Liver (tissue), 9 donors: Measurements from ENCODE around the gene DTNA. TPM values are rescaled to one million over a fixed set of nuclear protein-coding genes. Genes with fewer than 3 reads are reported as not detected.

ENCODE experiments used
- DNase-seq: peaks from one replicate; pipeline ENCODE4 v3.0.0-alpha.2; 2017; ENCODE audit warnings: low spot score
- H3K27ac ChIP-seq, 2 donors: one replicate each; pipeline ENCODE4 v1.7.0; 2013; ENCODE audit warnings: inconsistent platforms in 2 of 2, low read length in 2 of 2, control low read depth in 1 of 2, low read depth in 1 of 2, mild to moderate bottlenecking in 1 of 2
- H3K27me3 ChIP-seq, 4 donors: one replicate each; pipeline versions ENCODE4 v1.6.1 to v1.7.0; 2013; ENCODE audit warnings: low read length in 3 of 4, inconsistent platforms in 1 of 4, mild to moderate bottlenecking in 1 of 4, moderate library complexity in 1 of 4; ENCODE audit not compliant: control insufficient read depth in 4 of 4, insufficient read depth in 4 of 4
- H3K36me3 ChIP-seq, 4 donors: one replicate each; pipeline versions ENCODE4 v1.6.1 to v1.7.0; 2013; ENCODE audit warnings: low read length in 3 of 4, mild to moderate bottlenecking in 3 of 4, low read depth in 1 of 4, moderate library complexity in 1 of 4; ENCODE audit not compliant: control insufficient read depth in 4 of 4, insufficient read depth in 3 of 4
- H3K4me1 ChIP-seq, 4 donors: one replicate each; pipeline versions ENCODE4 v1.6.1 to v1.7.0; 2013; ENCODE audit warnings: low read length in 3 of 4, mild to moderate bottlenecking in 3 of 4, moderate library complexity in 1 of 4; ENCODE audit not compliant: control insufficient read depth in 4 of 4, insufficient read depth in 4 of 4
- H3K4me3 ChIP-seq, 3 donors: one replicate each; pipeline versions ENCODE4 v1.6.1 to v1.7.0; 2013; ENCODE audit warnings: low read length in 3 of 3, control low read depth in 1 of 3, low read depth in 1 of 3, mild to moderate bottlenecking in 1 of 3
- H3K9ac ChIP-seq, 2 donors: one replicate each; pipeline ENCODE4 v1.7.0; 2013; ENCODE audit warnings: low read length in 2 of 2, mild to moderate bottlenecking in 2 of 2, moderate library complexity in 2 of 2, control low read depth in 1 of 2, low read depth in 1 of 2
- H3K9me3 ChIP-seq, 4 donors: one replicate each; pipeline versions ENCODE4 v1.6.1 to v1.7.0; 2013; ENCODE audit warnings: low read length in 3 of 4; ENCODE audit not compliant: control insufficient read depth in 4 of 4
- EGR1 ChIP-seq, 2 donors: IDR thresholded peaks; 2 replicates each; pipeline ENCODE4 v1.6.1; 2016 to 2018; ENCODE audit warnings: antibody characterized with exemption in 2 of 2, low read depth in 2 of 2
- FOXA1 ChIP-seq: IDR thresholded peaks from 2 replicates; pipeline ENCODE4 v1.6.1; 2016; ENCODE audit warnings: antibody characterized with exemption
- FOXA2 ChIP-seq: IDR thresholded peaks from 2 replicates; pipeline ENCODE4 v1.6.1; 2016; ENCODE audit warnings: antibody characterized with exemption
- GABPA ChIP-seq, 2 donors: IDR thresholded peaks in 1 of 2; conservative IDR thresholded peaks in 1 of 2; 2 replicates each; pipeline ENCODE4 v1.6.1; 2016; ENCODE audit warnings: antibody characterized with exemption in 2 of 2, mild to moderate bottlenecking in 1 of 2, moderate library complexity in 1 of 2
- HNF4A ChIP-seq, 2 donors: conservative IDR thresholded peaks; 2 replicates each; pipeline ENCODE4 v1.6.1; 2016; ENCODE audit warnings: antibody characterized with exemption in 2 of 2, mild to moderate bottlenecking in 2 of 2
- HNF4G ChIP-seq: IDR thresholded peaks from 2 replicates; pipeline ENCODE4 v1.6.1; 2016; ENCODE audit warnings: antibody characterized with exemption
- JUND ChIP-seq, 2 donors: IDR thresholded peaks; 2 replicates each; pipeline ENCODE4 v1.6.1; 2016; ENCODE audit warnings: antibody characterized with exemption in 2 of 2
- NR2F2 ChIP-seq: IDR thresholded peaks from 2 replicates; pipeline ENCODE4 v1.6.1; 2016; ENCODE audit warnings: antibody characterized with exemption
- RAD21 ChIP-seq, 2 donors: IDR thresholded peaks; 2 replicates each; pipeline ENCODE4 v1.6.1; 2016; ENCODE audit warnings: antibody characterized with exemption in 2 of 2, mild to moderate bottlenecking in 2 of 2
- RXRA ChIP-seq, 2 donors: IDR thresholded peaks; 2 replicates each; pipeline ENCODE4 v1.6.1; 2017 to 2018; ENCODE audit warnings: antibody characterized with exemption in 2 of 2, mild to moderate bottlenecking in 1 of 2
- TAF1 ChIP-seq: conservative IDR thresholded peaks from 2 replicates; pipeline ENCODE4 v1.6.1; 2016; ENCODE audit warnings: antibody characterized with exemption, mild to moderate bottlenecking
- YY1 ChIP-seq: IDR thresholded peaks from 2 replicates; pipeline ENCODE4 v1.6.1; 2016; ENCODE audit warnings: antibody characterized with exemption, mild to moderate bottlenecking
- WGBS: extraction: QIAGEN DNeasy Blood & Tissue Kit; methylation state at CpG from one replicate; pipeline ENCODE4 v1.1.7; 2013; 5-methylcytosine and 5-hydroxymethylcytosine counted together
- polyA plus RNA-seq, 2 donors: library from polyadenylated mRNA; stranded (reverse) in 1 of 2; unstranded in 1 of 2; fragments of 200-250 nt in 1 of 2; fragments of >200 nt in 1 of 2; fragmentation: Nextera tagmentation in 1 of 2; extraction: Ambion mirVana in 1 of 2; gene quantifications; one replicate each; pipeline versions ENCODE4 v1.2.1 to v1.2.3, GENCODE V29; 2013 to 2015
- total RNA-seq, 2 donors: library from RNA; depleted of rRNA; stranded (reverse); fragments of >200 nt; gene quantifications; one replicate each; pipeline ENCODE4 v1.2.3, GENCODE V29; 2014
- TF ChIP-seq, protein P1 (sequence below): IDR thresholded peaks from 2 replicates; pipeline ENCODE4 v1.6.1; 2016; ENCODE audit warnings: antibody characterized with exemption
- TF ChIP-seq, protein P2 (sequence below): IDR thresholded peaks from 2 replicates; pipeline ENCODE4 v1.6.1; 2016; ENCODE audit warnings: antibody characterized with exemption
- TF ChIP-seq, protein P3 (sequence below): fragments of 150-350 bp; IDR thresholded peaks from 2 replicates; pipeline ENCODE4 v1.5.1; 2017; ENCODE audit warnings: improper control_type of control experiment, low read depth, low read length; ENCODE audit not compliant: missing input control
- TF ChIP-seq, protein P4 (sequence below): IDR thresholded peaks from 2 replicates; pipeline ENCODE4 v1.6.1; 2016; ENCODE audit warnings: antibody characterized with exemption
- donor health status: healthy.
- donor health status: healthy.
- donor health status: healthy.
- donor health status: healthy.
- donor health status: healthy.

The DTNA gene
- total and polyA plus RNA-seq, 4 donors = 0.33 to 3.2 (median 1.4) TPM

DNA sequence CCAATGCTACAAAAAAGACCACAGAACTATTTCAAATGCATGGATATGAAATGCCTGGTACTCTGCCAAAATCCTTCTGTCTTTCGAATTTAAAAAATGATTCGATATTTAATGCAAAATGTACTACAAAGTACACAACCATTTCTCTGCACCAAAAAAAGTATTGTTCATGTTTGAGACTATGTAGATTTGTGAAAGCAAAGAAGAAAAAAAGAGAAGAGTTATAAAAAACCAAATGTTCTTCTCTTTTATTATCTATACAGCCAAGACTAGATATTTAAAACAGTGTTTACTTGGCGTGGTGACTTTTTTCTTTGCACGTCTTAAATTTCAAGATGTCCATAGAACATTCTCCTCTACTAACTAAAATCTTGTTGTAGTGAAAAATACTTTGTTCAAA, 89.2 kb downstream of the DTNA start:
- no peak overlapping the region for H3K27ac ChIP-seq
- TF ChIP-seq GABPA (IDR thresholded peaks at IDR 0.05 in 1 of 2, conservative IDR thresholded peaks at IDR 0.05 in 1 of 2) (no peak), HNF4G (no peak), RAD21 (IDR thresholded peaks at IDR 0.05) (no peak), FOXA2 (no peak), TAF1 (no peak), NR2F2 (no peak), RXRA (IDR thresholded peaks at IDR 0.05) (no peak), YY1 (no peak), FOXA1 (no peak), JUND (IDR thresholded peaks at IDR 0.05) (no peak), HNF4A (conservative IDR thresholded peaks at IDR 0.05) (no peak), EGR1 (IDR thresholded peaks at IDR 0.05; ENCODE audit: low read depth in 2 of 2) (no peak)
- TF ChIP-seq, protein P1, sequence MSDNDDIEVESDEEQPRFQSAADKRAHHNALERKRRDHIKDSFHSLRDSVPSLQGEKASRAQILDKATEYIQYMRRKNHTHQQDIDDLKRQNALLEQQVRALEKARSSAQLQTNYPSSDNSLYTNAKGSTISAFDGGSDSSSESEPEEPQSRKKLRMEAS = no peak
- TF ChIP-seq, protein P2, sequence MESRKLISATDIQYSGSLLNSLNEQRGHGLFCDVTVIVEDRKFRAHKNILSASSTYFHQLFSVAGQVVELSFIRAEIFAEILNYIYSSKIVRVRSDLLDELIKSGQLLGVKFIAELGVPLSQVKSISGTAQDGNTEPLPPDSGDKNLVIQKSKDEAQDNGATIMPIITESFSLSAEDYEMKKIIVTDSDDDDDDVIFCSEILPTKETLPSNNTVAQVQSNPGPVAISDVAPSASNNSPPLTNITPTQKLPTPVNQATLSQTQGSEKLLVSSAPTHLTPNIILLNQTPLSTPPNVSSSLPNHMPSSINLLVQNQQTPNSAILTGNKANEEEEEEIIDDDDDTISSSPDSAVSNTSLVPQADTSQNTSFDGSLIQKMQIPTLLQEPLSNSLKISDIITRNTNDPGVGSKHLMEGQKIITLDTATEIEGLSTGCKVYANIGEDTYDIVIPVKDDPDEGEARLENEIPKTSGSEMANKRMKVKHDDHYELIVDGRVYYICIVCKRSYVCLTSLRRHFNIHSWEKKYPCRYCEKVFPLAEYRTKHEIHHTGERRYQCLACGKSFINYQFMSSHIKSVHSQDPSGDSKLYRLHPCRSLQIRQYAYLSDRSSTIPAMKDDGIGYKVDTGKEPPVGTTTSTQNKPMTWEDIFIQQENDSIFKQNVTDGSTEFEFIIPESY = no peak
- TF ChIP-seq, protein P3, sequence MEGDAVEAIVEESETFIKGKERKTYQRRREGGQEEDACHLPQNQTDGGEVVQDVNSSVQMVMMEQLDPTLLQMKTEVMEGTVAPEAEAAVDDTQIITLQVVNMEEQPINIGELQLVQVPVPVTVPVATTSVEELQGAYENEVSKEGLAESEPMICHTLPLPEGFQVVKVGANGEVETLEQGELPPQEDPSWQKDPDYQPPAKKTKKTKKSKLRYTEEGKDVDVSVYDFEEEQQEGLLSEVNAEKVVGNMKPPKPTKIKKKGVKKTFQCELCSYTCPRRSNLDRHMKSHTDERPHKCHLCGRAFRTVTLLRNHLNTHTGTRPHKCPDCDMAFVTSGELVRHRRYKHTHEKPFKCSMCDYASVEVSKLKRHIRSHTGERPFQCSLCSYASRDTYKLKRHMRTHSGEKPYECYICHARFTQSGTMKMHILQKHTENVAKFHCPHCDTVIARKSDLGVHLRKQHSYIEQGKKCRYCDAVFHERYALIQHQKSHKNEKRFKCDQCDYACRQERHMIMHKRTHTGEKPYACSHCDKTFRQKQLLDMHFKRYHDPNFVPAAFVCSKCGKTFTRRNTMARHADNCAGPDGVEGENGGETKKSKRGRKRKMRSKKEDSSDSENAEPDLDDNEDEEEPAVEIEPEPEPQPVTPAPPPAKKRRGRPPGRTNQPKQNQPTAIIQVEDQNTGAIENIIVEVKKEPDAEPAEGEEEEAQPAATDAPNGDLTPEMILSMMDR = no peak
- TF ChIP-seq, protein P4, sequence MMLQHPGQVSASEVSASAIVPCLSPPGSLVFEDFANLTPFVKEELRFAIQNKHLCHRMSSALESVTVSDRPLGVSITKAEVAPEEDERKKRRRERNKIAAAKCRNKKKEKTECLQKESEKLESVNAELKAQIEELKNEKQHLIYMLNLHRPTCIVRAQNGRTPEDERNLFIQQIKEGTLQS = no peak
- H3K4me3 ChIP-seq = no peak overlapping the region
- H3K27me3 ChIP-seq = no peaks in the 10 kb centered on the region
- 84% methylated on average over 4 of the region's 4 CpGs for WGBS
- H3K9ac ChIP-seq = no peak overlapping the region
- H3K4me1 ChIP-seq = no peaks in the 10 kb centered on the region
- DNase-seq = no peak
- no peaks in the 10 kb centered on the region for H3K36me3 ChIP-seq
- H3K9me3 ChIP-seq = no peaks in the 10 kb centered on the region

DNA sequence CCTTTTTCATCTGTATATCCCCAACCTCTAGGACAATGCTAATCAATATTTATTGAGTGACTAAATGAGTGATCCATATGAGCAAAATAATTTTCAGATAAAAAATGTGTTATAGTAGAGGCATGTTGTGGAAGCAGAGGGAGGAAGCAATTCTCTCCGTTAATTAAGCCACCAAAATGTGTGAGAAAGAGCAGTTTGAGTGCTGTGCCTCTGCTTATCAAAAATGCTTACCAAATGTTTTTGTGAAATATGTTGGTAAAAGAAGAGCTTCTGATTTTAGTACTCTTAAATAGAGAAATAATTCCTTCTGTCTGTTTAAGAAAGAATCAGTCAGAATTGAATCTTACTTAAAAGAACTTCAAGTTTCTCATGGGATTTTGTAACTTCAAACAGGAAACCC, 90.3 kb downstream of the DTNA start:
- Histone ChIP-seq H3K9me3 (no peaks in the 10 kb centered on the region), H3K36me3 (no peaks in the 10 kb centered on the region), H3K9ac (no peak overlapping the region), H3K27me3 (no peaks in the 10 kb centered on the region), H3K4me3 (no peak overlapping the region), H3K27ac (no peak overlapping the region), H3K4me1 (no peaks in the 10 kb centered on the region)
- WGBS = 83% methylated on average over 1 of the region's 1 CpG
- TF ChIP-seq HNF4A (conservative IDR thresholded peaks at IDR 0.05) (no peak), EGR1 (IDR thresholded peaks at IDR 0.05; ENCODE audit: low read depth in 2 of 2) (no peak), GABPA (IDR thresholded peaks at IDR 0.05 in 1 of 2, conservative IDR thresholded peaks at IDR 0.05 in 1 of 2) (no peak)
- DNase-seq = no peak

DNA sequence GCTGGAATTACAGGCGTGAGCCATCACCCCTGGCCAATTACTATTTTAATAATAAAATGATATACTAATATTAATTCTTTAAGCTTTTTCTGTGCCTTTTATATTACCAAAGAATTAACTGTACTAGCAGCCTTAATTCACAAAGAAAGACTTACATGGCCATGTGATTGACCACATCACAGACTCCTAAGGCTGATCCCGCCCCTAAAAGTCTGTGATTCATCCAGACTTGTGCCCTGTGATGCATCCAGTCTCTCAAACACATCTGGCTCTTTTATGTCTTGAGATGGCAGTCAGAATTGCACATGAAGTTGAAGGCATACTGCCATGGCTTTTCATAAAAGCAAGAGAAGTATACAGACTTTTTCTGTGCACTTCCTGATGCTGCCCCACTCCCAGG, 91.7 kb downstream of the DTNA start:
- Histone ChIP-seq H3K9ac (no peak overlapping the region), H3K27me3 (no peaks in the 10 kb centered on the region), H3K4me1 (peaks cover 0 to 4% (median 0%) of the 10 kb centered on the region in 4 donors), H3K27ac (no peak overlapping the region), H3K4me3 (no peak overlapping the region), H3K36me3 (no peaks in the 10 kb centered on the region), H3K9me3 (no peaks in the 10 kb centered on the region)
- no peak for DNase-seq
- 86% methylated on average over 2 of the region's 2 CpGs for WGBS
- TF ChIP-seq, protein P4 = no peak
- no peak for TF ChIP-seq FOXA2
- TF ChIP-seq YY1 = no peak
- TF ChIP-seq FOXA1 = no peak
- TF ChIP-seq RAD21 (IDR thresholded peaks at IDR 0.05) = no peak
